Stimulated activated CD8-positive, alpha-beta memory T cell treated with anti-CD3 and anti-CD28 coated beads, Interleukin-2, amount 100 ng/mL, for 1 hour (primary cell): Measurements from ENCODE around the gene TMEM115.

Source experiments
- DNase-seq, 2 donors: peaks; one replicate each; pipeline ENCODE4 v3.0.0-alpha.2; 2020; ENCODE audit warnings: low read depth in 2 of 2

The TMEM115 gene

GRCh38 chr3:50358911-50359759, at the start of gene TMEM115:
Gene TMEM115 (minus strand): TSS chr3:50359521. CDS start chr3:50359063, 458 bp downstream.
- peak; percentile 80 to 90 for DNase-seq

GRCh38 chr3:50408443-50408944, 49.2 kb upstream of the TMEM115 start:
- no peak for DNase-seq

- DNase-seq = no peak
Measured at GRCh38 chr3:50406487-50406886, 47.2 kb upstream of the TMEM115 start.

- DNase-seq = no peak
Measured at GRCh38 chr3:50405249-50405648, 45.9 kb upstream of the TMEM115 start.

- DNase-seq = no peak
Measured at GRCh38 chr3:50401978-50402595, 42.8 kb upstream of the TMEM115 start.

GRCh38 chr3:50396502-50396901, 37.2 kb upstream of the TMEM115 start:
- no peak for DNase-seq

- no peak for DNase-seq
Measured at GRCh38 chr3:50395070-50395860, 35.9 kb upstream of the TMEM115 start.

- DNase-seq = no peak
Measured at GRCh38 chr3:50393061-50393460, 33.7 kb upstream of the TMEM115 start.

- no peak for DNase-seq
Measured at GRCh38 chr3:50392101-50392715, 32.9 kb upstream of the TMEM115 start.

GRCh38 chr3:50390508-50391224, 31.3 kb upstream of the TMEM115 start:
- no peak for DNase-seq

GRCh38 chr3:50389414-50389767, 30.1 kb upstream of the TMEM115 start:
- no peak for DNase-seq

GRCh38 chr3:50388720-50389413, 29.5 kb upstream of the TMEM115 start:
- no peak for DNase-seq

GRCh38 chr3:50388016-50388719, 28.8 kb upstream of the TMEM115 start:
- no peak for DNase-seq

GRCh38 chr3:50385754-50386153, 26.4 kb upstream of the TMEM115 start:
- no peak for DNase-seq

- no peak for DNase-seq
Measured at GRCh38 chr3:50383750-50384149, 24.4 kb upstream of the TMEM115 start.

GRCh38 chr3:50382722-50383121, 23.4 kb upstream of the TMEM115 start:
- no peak for DNase-seq

GRCh38 chr3:50381383-50381782, 22.1 kb upstream of the TMEM115 start:
- DNase-seq = no peak

GRCh38 chr3:50380405-50381085, 21.2 kb upstream of the TMEM115 start:
- no peak for DNase-seq

- DNase-seq = no peak
Measured at GRCh38 chr3:50378757-50379156, 19.4 kb upstream of the TMEM115 start.
